HG03469 (cell line): Measurements from ENCODE around the gene NRG2.

ENCODE experiments used
- ATAC-seq: cut with Tn5 transposase; IDR thresholded peaks from one replicate; pipeline ENCODE4 v1.9.1; 2021; ENCODE audit warnings: mild to moderate bottlenecking, moderate library complexity, moderate number of reproducible peaks; ENCODE audit not compliant: unreplicated experiment

The NRG2 gene

DNA sequence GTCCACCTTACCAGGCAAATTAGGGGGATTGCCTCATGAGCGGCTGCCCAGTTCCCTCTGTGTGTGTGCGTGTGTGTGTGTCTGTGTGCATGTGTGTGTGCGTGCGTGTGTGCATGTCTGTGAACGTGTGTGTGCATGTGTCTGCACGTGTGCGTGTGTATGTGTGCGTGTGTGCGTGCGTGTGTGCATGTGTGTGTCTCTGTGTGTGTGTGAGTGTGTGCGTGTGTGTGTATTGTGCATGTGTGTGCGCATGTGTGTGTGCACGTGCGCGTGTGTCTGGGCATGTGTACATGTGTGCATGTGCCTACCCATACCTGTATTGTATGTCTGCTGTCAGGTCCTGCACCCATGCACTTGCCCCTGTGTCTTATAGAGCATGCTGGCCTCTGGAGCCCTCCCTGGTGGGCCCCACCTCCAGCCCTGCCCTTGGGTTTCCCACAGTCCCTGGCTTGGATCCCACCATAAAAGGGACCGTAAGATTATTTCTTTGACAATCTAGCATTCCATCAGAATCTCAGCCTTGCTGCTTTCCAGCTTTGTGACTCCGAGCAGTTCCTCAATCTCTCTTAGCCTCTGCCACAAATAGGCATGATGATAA, 238.2 kb downstream of the NRG2 start:
- ATAC-seq: no peak

DNA sequence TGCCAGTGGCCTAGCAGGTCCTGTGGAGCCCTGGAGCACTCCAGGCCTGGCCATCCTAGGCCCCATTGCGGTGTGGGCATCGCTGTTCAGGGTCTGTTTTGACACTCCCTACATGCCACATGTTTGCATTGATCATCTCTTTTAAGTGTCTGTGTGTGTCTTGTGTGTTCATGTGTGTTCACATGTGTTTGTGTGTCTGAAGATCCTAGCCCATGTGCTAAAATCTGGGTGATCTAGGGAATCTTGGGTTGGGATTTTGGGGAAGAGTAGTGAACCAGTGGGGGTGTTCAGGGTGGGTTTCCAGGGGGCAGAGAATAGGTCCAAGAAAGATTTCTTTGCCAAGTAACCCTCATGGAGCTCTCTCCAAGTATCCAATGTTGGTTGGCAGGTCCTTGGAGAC, 239.1 kb downstream of the NRG2 start:
- no peak for ATAC-seq

DNA sequence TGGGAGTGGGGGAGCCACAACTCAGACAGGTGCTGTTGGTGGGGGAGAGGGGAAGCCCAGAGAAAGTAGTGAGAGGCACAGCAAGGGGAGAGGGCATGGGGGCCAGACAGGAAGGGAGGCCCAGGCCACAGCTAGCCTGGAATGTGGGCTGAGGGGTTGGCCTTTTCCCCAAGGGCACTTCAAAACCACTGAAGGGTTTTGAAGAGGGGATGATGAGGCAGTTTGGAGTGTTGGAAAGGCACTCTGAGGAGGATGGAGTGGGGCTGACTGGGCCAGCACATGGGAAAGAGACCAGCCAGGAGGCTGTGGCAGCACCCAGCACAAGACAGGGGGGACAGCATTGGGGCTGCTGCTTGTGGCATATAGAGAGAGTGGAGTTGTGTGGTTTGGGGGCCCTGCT, 243.7 kb downstream of the NRG2 start:
- ATAC-seq: no peak

DNA sequence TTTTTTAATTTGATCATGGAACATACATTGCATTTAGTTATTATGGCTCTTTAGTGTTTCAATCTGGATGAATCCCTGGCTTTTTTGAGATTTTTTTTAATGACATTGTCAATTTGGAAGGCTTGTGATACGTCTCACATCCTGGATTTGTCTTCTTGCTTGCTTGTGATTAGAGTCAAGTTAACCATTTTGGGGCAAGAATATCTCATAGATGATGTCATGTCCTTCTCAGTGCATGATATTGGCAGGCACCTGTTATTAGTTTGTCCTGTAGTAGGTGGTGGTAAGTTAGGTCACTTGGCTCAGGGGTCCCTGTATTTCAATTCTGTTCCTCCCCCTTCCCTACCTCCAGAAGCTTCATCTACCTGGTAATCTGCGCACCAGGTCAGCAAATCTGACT, 244.2 kb downstream of the NRG2 start:
- no peak for ATAC-seq

DNA sequence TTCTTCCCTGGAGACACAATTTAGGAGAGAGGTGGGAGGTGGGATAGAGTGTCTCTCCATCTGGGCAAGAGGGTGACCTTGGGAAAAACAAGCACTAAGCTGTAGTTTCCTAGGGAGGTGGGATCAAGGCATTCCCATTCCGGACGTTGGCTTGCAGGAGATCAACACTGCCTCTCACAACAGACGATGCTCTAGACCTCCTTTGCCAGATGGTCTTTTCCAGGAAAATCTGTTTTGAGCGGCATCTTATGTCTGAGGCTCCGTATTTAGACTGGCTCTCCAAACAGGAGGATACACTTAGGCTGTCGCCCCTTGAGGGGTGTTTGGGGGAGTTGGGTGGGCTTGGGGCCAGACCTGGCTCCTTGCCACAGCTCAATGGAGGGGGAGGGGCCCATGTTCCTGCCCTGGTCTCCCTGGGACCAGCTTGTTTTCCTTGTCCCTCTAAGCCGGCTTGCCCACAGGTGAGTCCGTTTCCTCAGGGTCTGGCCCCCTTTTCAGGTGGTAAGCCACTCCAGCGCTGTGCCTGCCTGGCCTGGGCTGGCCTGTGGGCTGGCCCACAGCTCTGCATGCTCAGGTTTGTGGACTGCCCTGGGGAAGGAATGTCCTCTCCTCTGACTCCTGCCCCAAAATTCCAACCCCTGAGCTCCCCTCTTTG, 245.1 kb downstream of the NRG2 start:
- no peak for ATAC-seq

DNA sequence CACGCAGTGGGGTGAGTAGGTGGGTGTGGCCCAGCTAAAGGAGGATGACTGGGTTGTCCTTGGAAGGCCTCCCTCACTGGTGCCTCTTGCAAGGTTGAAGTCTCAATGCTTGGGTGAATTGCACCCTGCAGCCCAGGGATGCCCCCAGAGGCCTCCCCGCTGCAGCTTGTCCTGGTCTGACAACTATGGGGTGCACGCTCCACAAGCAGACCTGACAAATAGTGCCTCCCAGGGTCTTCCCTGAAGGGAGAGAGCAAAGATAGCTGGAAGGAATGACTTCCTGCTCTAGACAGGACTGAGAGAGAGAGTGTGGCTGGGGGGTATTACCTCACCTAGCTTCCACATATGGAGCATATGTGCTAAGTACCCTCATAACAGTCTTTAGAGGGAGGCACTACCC, 245.8 kb downstream of the NRG2 start:
- no peak for ATAC-seq
